ENCODE data around the gene KLHL35. TPM values are rescaled to one million over a fixed set of nuclear protein-coding genes. Genes with fewer than 3 reads are reported as not detected.

KLHL35 gene
- total RNA-seq, 4 donors from 2014 or later = 1.6 TPM; not detected in 3

- Histone ChIP-seq H3K27me3 (no peaks in the 10 kb centered on the region), H3K4me3 (no peak overlapping the region), H3K4me1 (peaks cover 0 to 6% (median 3%) of the 10 kb centered on the region in 4 donors), H3K27ac (no peak overlapping the region), H3K36me3 (no peaks in the 10 kb centered on the region), H3K9me3 (no peaks in the 10 kb centered on the region)
- no peak for DNase-seq
- no peak for TF ChIP-seq CTCF (IDR thresholded peaks at IDR 0.05)
- no peak for TF ChIP-seq POLR2A (IDR thresholded peaks at IDR 0.05)
Measured at GRCh38 chr11:75478783-75479596, 46.0 kb upstream of the KLHL35 start.

- no peak overlapping the region for H3K27ac ChIP-seq
- H3K9me3 ChIP-seq = no peaks in the 10 kb centered on the region
- H3K36me3 ChIP-seq = no peaks in the 10 kb centered on the region
- H3K4me3 ChIP-seq = no peak overlapping the region
- H3K27me3 ChIP-seq = no peaks in the 10 kb centered on the region
- DNase-seq = no peak
- TF ChIP-seq CTCF (IDR thresholded peaks at IDR 0.05) = no peak
- TF ChIP-seq POLR2A (IDR thresholded peaks at IDR 0.05) = no peak
- H3K4me1 ChIP-seq = peaks cover 0 to 6% (median 3%) of the 10 kb centered on the region in 4 donors
Measured at GRCh38 chr11:75477614-75477935, 44.6 kb upstream of the KLHL35 start.

- Histone ChIP-seq H3K36me3 (no peaks in the 10 kb centered on the region), H3K27me3 (no peaks in the 10 kb centered on the region), H3K27ac (peak overlapping the region in 2 of 4 donors; percentile 30 to 63), H3K4me3 (no peak overlapping the region), H3K9me3 (no peaks in the 10 kb centered on the region), H3K4me1 (peaks cover 0 to 6% (median 3%) of the 10 kb centered on the region in 4 donors)
- TF ChIP-seq CTCF (IDR thresholded peaks at IDR 0.05) (no peak), POLR2A (IDR thresholded peaks at IDR 0.05) (no peak)
- DNase-seq = peak in 1 of 3 donors; percentile 35
Measured at GRCh38 chr11:75476739-75477613, 44.0 kb upstream of the KLHL35 start.

GRCh38 chr11:75475767-75476650 is 43.0 kb upstream of the KLHL35 start:
- Histone ChIP-seq H3K4me1 (peaks cover 0 to 6% (median 3%) of the 10 kb centered on the region in 4 donors), H3K4me3 (no peak overlapping the region), H3K27me3 (no peaks in the 10 kb centered on the region), H3K9me3 (no peaks in the 10 kb centered on the region), H3K36me3 (no peaks in the 10 kb centered on the region), H3K27ac (peak overlapping the region; percentile 34 to 65 (median 53))
- TF ChIP-seq CTCF (IDR thresholded peaks at IDR 0.05) (no peak), POLR2A (IDR thresholded peaks at IDR 0.05) (no peak)
- DNase-seq = peak in 2 of 3 donors; percentile 37 to 73
